K562 (cell line): ENCODE results near the gene CNDP1. TPM values are rescaled to one million over a fixed set of nuclear protein-coding genes. Genes with fewer than 3 reads are reported as not detected.
A peak's percentile ranks its signal among the peaks of the same experiment; 100 is the strongest.

Experiments
- ARID2 ChIP-seq: fragments of 450-650 bp; IDR thresholded peaks from 2 replicates; pipeline ENCODE4 v1.6.1; 2017; ENCODE audit warnings: antibody characterized with exemption, mild to moderate bottlenecking
- BHLHE40 ChIP-seq: IDR thresholded peaks from 2 replicates; pipeline ENCODE4 v1.6.1; 2011; ENCODE audit warnings: low read length, improper control_type of control experiment
- BRD9 ChIP-seq: fragments of 450-650 bp; IDR thresholded peaks from 2 replicates; pipeline ENCODE4 v1.6.1; 2018; ENCODE audit warnings: low read depth; ENCODE audit not compliant: partially characterized antibody
- CHD2 ChIP-seq: IDR thresholded peaks from 2 replicates; pipeline ENCODE4 v1.6.1; 2011; ENCODE audit warnings: low read depth, low read length
- COPS2 ChIP-seq: fragments of 450-650 bp; conservative IDR thresholded peaks from 2 replicates; pipeline ENCODE4 v1.6.1; 2016; ENCODE audit warnings: mild to moderate bottlenecking, moderate library complexity
- DMBX1 ChIP-seq: fragments of 250-450 bp; sonication (Bioruptor Pico); IDR thresholded peaks from 2 replicates; pipeline ENCODE4 v1.8.0; 2022; ENCODE audit warnings: inconsistent platforms, mild to moderate bottlenecking, moderate library complexity, borderline replicate concordance
- FOXO4 ChIP-seq: fragments of 450-650 bp; formaldehyde crosslinking; IDR thresholded peaks from 2 replicates; pipeline ENCODE4 v1.4.0; 2020; ENCODE audit warnings: mild to moderate bottlenecking, moderate library complexity
- KLF1 ChIP-seq: fragments of 450-650 bp; IDR thresholded peaks from 2 replicates; pipeline ENCODE4 v1.6.1; 2016; ENCODE audit warnings: missing genetic modification characterization, missing compliant biosample characterization
- KLF10 ChIP-seq: fragments of 250-450 bp; sonication (Bioruptor Pico); IDR thresholded peaks from 2 replicates; pipeline ENCODE4 v1.6.1; 2021; ENCODE audit warnings: matching md5 sums
- MAFG ChIP-seq: fragments of 450-650 bp; conservative IDR thresholded peaks from 2 replicates; pipeline ENCODE4 v1.6.1; 2016; ENCODE audit warnings: missing genetic modification characterization, missing compliant biosample characterization
- MBD2 ChIP-seq: sonication (generic); IDR thresholded peaks from 2 replicates; pipeline ENCODE4 v1.6.1; 2016; ENCODE audit warnings: low read depth, borderline replicate concordance
- NR0B1 ChIP-seq: fragments of 450-650 bp; IDR thresholded peaks from one replicate; pipeline ENCODE4 v1.6.1; 2018; ENCODE audit warnings: mild to moderate bottlenecking, moderate library complexity; ENCODE audit not compliant: partially characterized antibody
- NR1H2 ChIP-seq: sonication (generic); formaldehyde crosslinking; IDR thresholded peaks from 2 replicates; pipeline ENCODE4 v1.4.0; 2020; ENCODE audit warnings: mild to moderate bottlenecking, missing genetic modification reagents
- SAFB ChIP-seq: fragments of 200-400 bp; formaldehyde crosslinking; IDR thresholded peaks from 2 replicates; pipeline ENCODE4 v1.6.1; 2017; ENCODE audit warnings: low read depth, low read length, borderline replicate concordance
- SLC30A9 ChIP-seq: fragments of 250-450 bp; sonication (Bioruptor Pico); IDR thresholded peaks from 2 replicates; pipeline ENCODE4 v1.8.0; 2022; ENCODE audit warnings: mild to moderate bottlenecking, moderate library complexity
- SP2 ChIP-seq: IDR thresholded peaks from 2 replicates; pipeline ENCODE4 v1.6.1; 2011; ENCODE audit warnings: mild to moderate bottlenecking, low read depth, low read length, moderate library complexity; ENCODE audit not compliant: poor library complexity, severe bottlenecking; ENCODE audit errors: extremely low read depth
- TRIM24 ChIP-seq, 2 experiments: fragments of 450-650 bp; IDR thresholded peaks; 2 replicates each; pipeline ENCODE4 v1.6.1; 2016
- UBTF ChIP-seq, 2 experiments: IDR thresholded peaks; 2 replicates each; pipeline ENCODE4 v1.6.1; 2012; ENCODE audit warnings: improper control_type of control experiment in 2 of 2, low read depth in 2 of 2, low read length in 2 of 2, borderline replicate concordance in 1 of 2
- ZNF140 ChIP-seq: fragments of 250-450 bp; sonication (Bioruptor Pico); IDR thresholded peaks from 2 replicates; pipeline ENCODE4 v1.8.0; 2021; ENCODE audit warnings: moderate library complexity, mild to moderate bottlenecking, inconsistent platforms
- polyA plus RNA-seq, 8 experiments: library from polyadenylated mRNA; depleted of rRNA in 4 of 8; stranded (reverse) in 5 of 8; unstranded in 3 of 8; fragments of >200 nt; fragmentation: Nextera tagmentation in 2 of 8; fragmentation: Illumina TruSeq in 1 of 8; extraction: Ambion mirVana in 2 of 8; extraction: Trizol in 1 of 8; gene quantifications; 2 replicates each; pipeline versions ENCODE4 v1.2.1 to v1.2.3, GENCODE V29; 2011 to 2014; ENCODE audit warnings: inconsistent platforms in 1 of 8, missing spikeins in 1 of 8
- total RNA-seq, 7 experiments: library from RNA; depleted of rRNA in 6 of 7; stranded (reverse); fragments of >200 nt in 6 of 7; fragmentation: Illumina TruSeq in 2 of 7; extraction: Trizol in 2 of 7; gene quantifications; 2 replicates each; pipeline versions ENCODE4 v1.2.1 to v1.2.3, GENCODE V29; 2011 to 2021; ENCODE audit warnings: low replicate concordance in 1 of 7
- TF ChIP-seq, protein P1 (sequence below), 2 experiments: fragments of 450-650 bp in 1 of 2; sonication (generic) in 1 of 2; formaldehyde crosslinking; conservative IDR thresholded peaks; 2 replicates each; pipeline versions ENCODE4 v1.4.0 to v1.8.1; 2020 to 2022; ENCODE audit warnings: mild to moderate bottlenecking in 1 of 2, missing genetic modification reagents in 1 of 2
- TF ChIP-seq, protein P2 (sequence below): fragments of 450-650 bp; IDR thresholded peaks from 2 replicates; pipeline ENCODE4 v1.6.1; 2018; ENCODE audit warnings: mild to moderate bottlenecking, low read depth; ENCODE audit not compliant: partially characterized antibody

Gene CNDP1
- total and polyA plus RNA-seq, 9 of the 15 experiments (the other 6 are each of a cell fraction or from before 2014, with no cell fraction given), result not detected

GRCh38 chr18:74597034-74597661, 62.8 kb downstream of the CNDP1 start (continued):
- TF ChIP-seq NR0B1 (no peak), BRD9 (no peak), SAFB (no peak), FOXO4 (CRISPR knock-in tag) (no peak), SLC30A9 (CRISPR knock-in tag) (no peak), KLF1 (tag) (0 out of 2 replicates have a peak, but pooled peaks have one; percentile 47), MAFG (tag) (no peak), KLF10 (CRISPR knock-in tag) (no peak), BHLHE40 (no peak), SP2 (no peak), TRIM24 (IDR thresholded peaks at IDR 0.05) (no peak), CHD2 (no peak), ZNF140 (CRISPR knock-in tag) (no peak), UBTF (IDR thresholded peaks at IDR 0.05; ENCODE audit: borderline replicate concordance in 1 of 2, low read depth in 2 of 2, low read length in 2 of 2) (no peak), NR1H2 (CRISPR knock-in tag) (no peak), ARID2 (no peak), DMBX1 (CRISPR knock-in tag) (no peak), COPS2 (no peak), MBD2 (no peak)
- TF ChIP-seq, protein P1, sequence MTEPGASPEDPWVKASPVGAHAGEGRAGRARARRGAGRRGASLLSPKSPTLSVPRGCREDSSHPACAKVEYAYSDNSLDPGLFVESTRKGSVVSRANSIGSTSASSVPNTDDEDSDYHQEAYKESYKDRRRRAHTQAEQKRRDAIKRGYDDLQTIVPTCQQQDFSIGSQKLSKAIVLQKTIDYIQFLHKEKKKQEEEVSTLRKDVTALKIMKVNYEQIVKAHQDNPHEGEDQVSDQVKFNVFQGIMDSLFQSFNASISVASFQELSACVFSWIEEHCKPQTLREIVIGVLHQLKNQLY (CRISPR knock-in tag; conservative IDR thresholded peaks at IDR 0.05), result no peak
- TF ChIP-seq, protein P2, sequence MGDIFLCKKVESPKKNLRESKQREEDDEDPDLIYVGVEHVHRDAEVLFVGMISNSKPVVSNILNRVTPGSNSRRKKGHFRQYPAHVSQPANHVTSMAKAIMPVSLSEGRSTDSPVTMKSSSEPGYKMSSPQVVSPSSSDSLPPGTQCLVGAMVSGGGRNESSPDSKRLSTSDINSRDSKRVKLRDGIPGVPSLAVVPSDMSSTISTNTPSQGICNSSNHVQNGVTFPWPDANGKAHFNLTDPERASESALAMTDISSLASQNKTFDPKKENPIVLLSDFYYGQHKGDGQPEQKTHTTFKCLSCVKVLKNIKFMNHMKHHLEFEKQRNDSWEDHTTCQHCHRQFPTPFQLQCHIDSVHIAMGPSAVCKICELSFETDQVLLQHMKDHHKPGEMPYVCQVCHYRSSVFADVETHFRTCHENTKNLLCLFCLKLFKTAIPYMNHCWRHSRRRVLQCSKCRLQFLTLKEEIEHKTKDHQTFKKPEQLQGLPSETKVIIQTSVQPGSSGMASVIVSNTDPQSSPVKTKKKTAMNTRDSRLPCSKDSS, result no peak
